Breast epithelium (tissue), 3 donors: ENCODE data around the gene TTC17.

Experiments
- POLR2A ChIP-seq: fragments of 450-650 bp; IDR thresholded peaks from one replicate; pipeline ENCODE4 v1.6.1; 2016; ENCODE audit warnings: antibody characterized with exemption, mild to moderate bottlenecking, moderate library complexity
- POLR2AphosphoS5 ChIP-seq, 3 donors: sonication (generic); formaldehyde crosslinking; IDR thresholded peaks; one replicate each; pipeline ENCODE4 v1.6.1; 2017; ENCODE audit warnings: antibody characterized with exemption in 3 of 3

- no peak for TF ChIP-seq POLR2AphosphoS5 (IDR thresholded peaks at IDR 0.05)
- TF ChIP-seq POLR2A, result no peak
These were observed 69.3 kb downstream of the TTC17 start for GRCh38 chr11:43427971-43428370.
